Panc1 (cell line): ENCODE data around the gene CELSR2.

Experiments
- POLR2AphosphoS5 ChIP-seq: IDR thresholded peaks from 2 replicates; pipeline ENCODE4 v1.6.1; 2012; ENCODE audit warnings: mild to moderate bottlenecking, low read depth, low read length, moderate library complexity
- SIN3A ChIP-seq: IDR thresholded peaks from 2 replicates; pipeline ENCODE4 v1.6.1; 2012; ENCODE audit warnings: low read depth, mild to moderate bottlenecking, low read length, moderate library complexity, borderline replicate concordance; ENCODE audit not compliant: insufficient read depth
- TCF7L2 ChIP-seq: IDR thresholded peaks from 2 replicates; pipeline ENCODE4 v1.6.1; 2011; ENCODE audit warnings: mild to moderate bottlenecking, low read depth, low read length, inconsistent platforms
- TF ChIP-seq, protein P1 (sequence below): fragments of 450-650 bp; IDR thresholded peaks from 2 replicates; pipeline ENCODE4 v1.5.1; 2017; ENCODE audit warnings: mild to moderate bottlenecking
- TF ChIP-seq, protein P2 (sequence below), 2 experiments: IDR thresholded peaks; 2 replicates each; pipeline ENCODE4 v1.6.1; 2011 to 2012; ENCODE audit warnings: low read depth in 2 of 2, control low read depth in 1 of 2, low read length in 1 of 2, mild to moderate bottlenecking in 1 of 2, moderate library complexity in 1 of 2; ENCODE audit not compliant: insufficient read depth in 1 of 2

DNA sequence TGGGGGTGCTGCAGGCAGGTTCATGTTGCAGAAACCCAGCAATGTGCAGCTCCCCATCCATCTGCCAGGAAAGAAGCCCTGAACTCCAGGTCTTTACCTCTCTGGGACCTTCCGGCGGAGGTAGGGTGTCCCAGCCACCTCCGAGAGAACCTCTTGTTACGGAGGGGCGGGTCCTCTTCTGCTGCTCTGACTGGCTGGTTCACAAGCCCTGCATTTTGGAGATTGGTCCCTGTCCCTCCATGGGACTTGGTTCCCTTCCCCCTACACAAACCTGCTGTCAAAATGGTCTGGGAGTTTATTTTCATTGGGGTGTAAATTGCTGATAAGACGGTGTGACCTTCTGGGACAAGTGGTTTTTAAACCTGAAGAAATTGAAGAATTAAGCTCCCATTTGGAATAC, 8.0 kb upstream of the CELSR2 start:
- TF ChIP-seq, protein P1, sequence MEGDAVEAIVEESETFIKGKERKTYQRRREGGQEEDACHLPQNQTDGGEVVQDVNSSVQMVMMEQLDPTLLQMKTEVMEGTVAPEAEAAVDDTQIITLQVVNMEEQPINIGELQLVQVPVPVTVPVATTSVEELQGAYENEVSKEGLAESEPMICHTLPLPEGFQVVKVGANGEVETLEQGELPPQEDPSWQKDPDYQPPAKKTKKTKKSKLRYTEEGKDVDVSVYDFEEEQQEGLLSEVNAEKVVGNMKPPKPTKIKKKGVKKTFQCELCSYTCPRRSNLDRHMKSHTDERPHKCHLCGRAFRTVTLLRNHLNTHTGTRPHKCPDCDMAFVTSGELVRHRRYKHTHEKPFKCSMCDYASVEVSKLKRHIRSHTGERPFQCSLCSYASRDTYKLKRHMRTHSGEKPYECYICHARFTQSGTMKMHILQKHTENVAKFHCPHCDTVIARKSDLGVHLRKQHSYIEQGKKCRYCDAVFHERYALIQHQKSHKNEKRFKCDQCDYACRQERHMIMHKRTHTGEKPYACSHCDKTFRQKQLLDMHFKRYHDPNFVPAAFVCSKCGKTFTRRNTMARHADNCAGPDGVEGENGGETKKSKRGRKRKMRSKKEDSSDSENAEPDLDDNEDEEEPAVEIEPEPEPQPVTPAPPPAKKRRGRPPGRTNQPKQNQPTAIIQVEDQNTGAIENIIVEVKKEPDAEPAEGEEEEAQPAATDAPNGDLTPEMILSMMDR: no peak
- TF ChIP-seq POLR2AphosphoS5 (no peak), SIN3A (no peak), TCF7L2 (no peak)
- TF ChIP-seq, protein P2, sequence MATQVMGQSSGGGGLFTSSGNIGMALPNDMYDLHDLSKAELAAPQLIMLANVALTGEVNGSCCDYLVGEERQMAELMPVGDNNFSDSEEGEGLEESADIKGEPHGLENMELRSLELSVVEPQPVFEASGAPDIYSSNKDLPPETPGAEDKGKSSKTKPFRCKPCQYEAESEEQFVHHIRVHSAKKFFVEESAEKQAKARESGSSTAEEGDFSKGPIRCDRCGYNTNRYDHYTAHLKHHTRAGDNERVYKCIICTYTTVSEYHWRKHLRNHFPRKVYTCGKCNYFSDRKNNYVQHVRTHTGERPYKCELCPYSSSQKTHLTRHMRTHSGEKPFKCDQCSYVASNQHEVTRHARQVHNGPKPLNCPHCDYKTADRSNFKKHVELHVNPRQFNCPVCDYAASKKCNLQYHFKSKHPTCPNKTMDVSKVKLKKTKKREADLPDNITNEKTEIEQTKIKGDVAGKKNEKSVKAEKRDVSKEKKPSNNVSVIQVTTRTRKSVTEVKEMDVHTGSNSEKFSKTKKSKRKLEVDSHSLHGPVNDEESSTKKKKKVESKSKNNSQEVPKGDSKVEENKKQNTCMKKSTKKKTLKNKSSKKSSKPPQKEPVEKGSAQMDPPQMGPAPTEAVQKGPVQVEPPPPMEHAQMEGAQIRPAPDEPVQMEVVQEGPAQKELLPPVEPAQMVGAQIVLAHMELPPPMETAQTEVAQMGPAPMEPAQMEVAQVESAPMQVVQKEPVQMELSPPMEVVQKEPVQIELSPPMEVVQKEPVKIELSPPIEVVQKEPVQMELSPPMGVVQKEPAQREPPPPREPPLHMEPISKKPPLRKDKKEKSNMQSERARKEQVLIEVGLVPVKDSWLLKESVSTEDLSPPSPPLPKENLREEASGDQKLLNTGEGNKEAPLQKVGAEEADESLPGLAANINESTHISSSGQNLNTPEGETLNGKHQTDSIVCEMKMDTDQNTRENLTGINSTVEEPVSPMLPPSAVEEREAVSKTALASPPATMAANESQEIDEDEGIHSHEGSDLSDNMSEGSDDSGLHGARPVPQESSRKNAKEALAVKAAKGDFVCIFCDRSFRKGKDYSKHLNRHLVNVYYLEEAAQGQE (IDR thresholded peaks at IDR 0.05; ENCODE audit: insufficient read depth in 1 of 2, low read depth in 2 of 2, low read length in 1 of 2): no peak
